GM10266 (cell line): ENCODE measurements around the gene MPPED1.

Experiments
- DNase-seq: peaks from one replicate; pipeline ENCODE4 v3.0.0; 2012; ENCODE audit errors: extremely low spot score
- TF ChIP-seq, protein P1 (sequence below): IDR thresholded peaks from 2 replicates; pipeline ENCODE4 v1.5.1; 2012; ENCODE audit warnings: mild to moderate bottlenecking, low read depth; ENCODE audit not compliant: control insufficient read depth, insufficient read depth; ENCODE audit errors: missing control alignments

MPPED1 gene

DNA sequence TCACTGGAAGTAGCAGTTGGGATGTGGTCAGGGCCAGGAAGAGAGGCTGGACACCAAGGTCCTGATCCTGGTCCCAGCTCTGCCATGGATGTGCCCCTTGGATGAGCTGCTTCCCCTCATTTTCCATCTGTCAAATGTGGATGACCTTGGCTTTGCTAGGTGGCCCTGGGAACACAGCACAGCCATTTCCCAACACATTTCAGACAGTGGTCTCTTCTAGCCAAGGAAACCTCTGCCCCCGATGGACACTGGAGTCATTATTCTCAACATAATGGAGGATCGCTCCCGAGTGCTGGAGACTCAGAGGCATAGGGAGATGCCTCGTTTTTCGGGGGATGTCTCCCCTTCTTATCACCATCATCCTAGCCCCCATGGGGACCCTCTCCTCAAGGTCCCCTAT lies 13.6 kb upstream of the MPPED1 start:
- TF ChIP-seq, protein P1, sequence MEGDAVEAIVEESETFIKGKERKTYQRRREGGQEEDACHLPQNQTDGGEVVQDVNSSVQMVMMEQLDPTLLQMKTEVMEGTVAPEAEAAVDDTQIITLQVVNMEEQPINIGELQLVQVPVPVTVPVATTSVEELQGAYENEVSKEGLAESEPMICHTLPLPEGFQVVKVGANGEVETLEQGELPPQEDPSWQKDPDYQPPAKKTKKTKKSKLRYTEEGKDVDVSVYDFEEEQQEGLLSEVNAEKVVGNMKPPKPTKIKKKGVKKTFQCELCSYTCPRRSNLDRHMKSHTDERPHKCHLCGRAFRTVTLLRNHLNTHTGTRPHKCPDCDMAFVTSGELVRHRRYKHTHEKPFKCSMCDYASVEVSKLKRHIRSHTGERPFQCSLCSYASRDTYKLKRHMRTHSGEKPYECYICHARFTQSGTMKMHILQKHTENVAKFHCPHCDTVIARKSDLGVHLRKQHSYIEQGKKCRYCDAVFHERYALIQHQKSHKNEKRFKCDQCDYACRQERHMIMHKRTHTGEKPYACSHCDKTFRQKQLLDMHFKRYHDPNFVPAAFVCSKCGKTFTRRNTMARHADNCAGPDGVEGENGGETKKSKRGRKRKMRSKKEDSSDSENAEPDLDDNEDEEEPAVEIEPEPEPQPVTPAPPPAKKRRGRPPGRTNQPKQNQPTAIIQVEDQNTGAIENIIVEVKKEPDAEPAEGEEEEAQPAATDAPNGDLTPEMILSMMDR: no peak
- no peak for DNase-seq

DNA sequence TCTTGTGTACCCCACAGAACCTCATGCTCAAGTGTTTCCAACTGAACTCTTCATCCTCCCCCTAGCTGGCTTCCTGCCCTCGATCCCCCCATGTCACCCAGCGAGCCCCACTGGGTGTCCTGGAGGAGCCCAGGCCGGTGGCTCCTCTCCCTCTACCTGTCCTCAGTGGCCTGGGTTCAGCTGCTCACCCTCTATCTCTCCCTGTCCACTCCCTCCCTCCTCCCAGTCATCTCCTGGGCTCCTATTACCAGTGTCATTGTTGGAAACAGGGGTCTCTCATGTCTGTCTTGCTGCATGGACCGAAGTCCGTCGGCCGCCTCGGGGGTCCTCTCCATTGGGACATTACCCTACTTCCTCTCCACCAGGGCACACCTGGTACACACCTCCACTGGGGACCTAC lies 12.9 kb upstream of the MPPED1 start:
- no peak for DNase-seq

DNA sequence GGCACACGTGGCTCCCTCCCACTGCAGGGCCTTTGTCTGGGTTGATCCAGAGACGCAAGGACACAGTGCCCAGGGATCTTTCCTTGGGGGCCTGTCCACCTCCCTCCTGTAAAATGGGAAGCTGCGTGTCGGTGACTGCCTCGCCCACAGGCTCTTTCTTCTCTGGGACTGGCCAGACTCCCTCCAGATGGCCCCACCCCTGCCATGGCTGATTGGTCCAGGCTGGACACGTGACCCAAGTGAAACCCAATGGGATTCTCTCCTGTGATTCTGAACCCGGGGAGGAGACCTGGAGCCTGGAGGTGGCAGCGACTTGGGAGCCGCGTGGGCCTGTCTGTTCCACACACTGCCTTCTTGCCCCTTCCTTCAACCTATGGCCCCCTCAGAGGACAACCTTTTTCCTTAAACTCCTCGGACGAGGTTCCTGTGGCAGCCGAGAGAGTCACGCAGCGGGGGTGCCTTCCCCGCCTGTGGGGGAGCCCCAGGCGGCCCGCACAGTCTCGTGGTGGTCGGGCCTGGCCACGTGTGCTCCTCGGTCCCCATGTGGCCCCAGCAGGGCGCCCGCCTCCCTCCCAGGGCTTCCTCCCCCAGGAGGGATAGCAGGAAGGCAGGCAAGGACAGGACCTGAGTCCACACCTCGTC lies 12.4 kb upstream of the MPPED1 start:
- TF ChIP-seq, protein P1: no peak
- DNase-seq: no peak

More for the DNA sequence above, 12.9 kb upstream of the MPPED1 start:
- TF ChIP-seq, protein P1: no peak

DNA sequence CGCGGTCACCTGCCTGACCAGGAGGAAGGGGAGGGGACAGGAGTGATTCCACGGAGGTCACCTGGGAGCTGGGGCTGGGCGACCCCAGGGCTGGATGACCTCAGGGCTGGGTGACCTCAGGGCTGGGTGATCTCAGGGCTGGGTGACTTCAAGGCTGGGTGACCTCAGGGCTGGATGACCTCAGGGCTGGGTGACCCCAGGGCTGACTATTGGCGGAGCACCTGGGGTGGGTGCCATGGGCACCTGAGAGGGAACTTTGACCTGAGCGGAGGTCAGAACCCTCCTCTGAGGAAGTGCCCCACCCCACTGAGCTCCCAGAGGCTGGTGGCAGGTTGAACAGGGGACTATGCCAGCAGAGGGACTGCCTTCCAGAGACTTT lies 11.8 kb upstream of the MPPED1 start:
- DNase-seq: no peak
- TF ChIP-seq, protein P1: no peak

DNA sequence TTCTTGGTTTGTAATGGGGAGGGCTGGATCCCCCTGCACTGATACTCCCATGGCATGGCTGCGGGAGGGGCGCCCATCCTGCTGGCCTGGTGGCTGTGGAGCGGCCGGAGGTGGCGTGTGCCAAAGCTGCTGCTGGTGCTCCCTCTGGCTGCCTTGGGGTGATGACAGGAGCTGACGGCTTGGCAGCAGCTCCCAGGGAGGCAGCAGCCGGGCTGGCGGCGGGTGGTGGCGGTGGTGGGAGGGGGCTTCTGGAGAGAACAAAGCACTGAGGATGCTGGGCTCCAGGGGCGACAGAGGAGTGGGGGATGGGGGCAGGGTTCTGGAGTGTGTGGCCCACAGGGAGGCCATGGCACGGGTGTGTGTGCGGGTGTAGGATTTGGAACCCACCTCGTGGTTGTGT lies 11.4 kb upstream of the MPPED1 start:
- no peak for DNase-seq
- TF ChIP-seq, protein P1: no peak

DNA sequence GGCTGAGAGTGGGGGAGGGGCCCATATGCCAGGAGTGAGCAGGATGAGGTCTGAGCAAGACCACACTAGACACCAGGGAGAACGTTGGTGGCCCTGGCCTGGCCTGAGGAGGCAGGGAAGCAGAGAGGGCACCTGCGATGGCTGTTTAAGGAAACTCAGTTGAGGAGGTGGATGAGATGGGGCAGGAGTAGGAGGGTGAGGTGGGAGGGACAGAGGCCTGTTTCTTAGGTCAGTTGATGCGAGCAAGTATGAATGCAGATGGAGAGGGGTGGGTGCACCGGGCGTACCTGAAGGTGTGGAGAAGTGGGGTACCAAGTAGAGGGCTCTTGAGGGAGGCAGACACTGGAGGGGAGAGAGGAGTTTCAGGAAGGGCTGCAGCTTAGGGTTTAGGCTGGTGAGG lies 10.6 kb upstream of the MPPED1 start:
- no peak for DNase-seq
- TF ChIP-seq, protein P1: no peak

DNA sequence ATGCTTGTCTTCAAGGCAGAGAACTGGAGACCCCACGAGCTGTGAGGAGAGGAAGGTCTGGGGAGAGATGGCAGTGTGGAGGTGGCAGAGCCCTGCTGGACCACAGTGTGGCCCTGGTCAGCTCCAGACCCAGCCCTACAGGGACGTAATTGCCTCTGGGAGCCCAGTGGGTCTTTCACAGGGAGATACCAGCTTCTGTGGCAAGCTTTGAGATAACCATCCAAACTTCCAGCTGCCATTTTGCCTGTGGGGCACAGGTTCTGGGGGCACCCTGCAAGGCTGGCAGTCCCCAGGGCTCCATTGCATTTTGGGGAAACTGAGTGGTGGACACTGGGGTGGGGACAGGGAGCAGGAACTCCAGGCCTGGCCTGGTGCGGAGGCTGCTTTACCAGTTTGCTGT lies 10.2 kb upstream of the MPPED1 start:
- TF ChIP-seq, protein P1: no peak
- DNase-seq: no peak
